ENCODE data around the gene SH3PXD2A. TPM values are rescaled to one million over a fixed set of nuclear protein-coding genes. Genes with fewer than 3 reads are reported as not detected.

Gene SH3PXD2A
- total RNA-seq, 1 donor from 2014 or later, result 12.4 TPM

GRCh38 chr10:103869336-103869735 lies 14.0 kb upstream of the SH3PXD2A start:
- DNase-seq (ENCODE audit: low read depth) (no peak), FAIRE-seq (no peak)
- no peak overlapping the region for H3K4me3 ChIP-seq (ENCODE audit: low read depth, low read length)
- H3K27me3 ChIP-seq (ENCODE audit: control insufficient read depth, insufficient read depth, low read length), result no peaks in the 10 kb centered on the region
- no peaks in the 10 kb centered on the region for H3K36me3 ChIP-seq (ENCODE audit: control insufficient read depth, insufficient read depth, low read length)
- TF ChIP-seq, protein P1, sequence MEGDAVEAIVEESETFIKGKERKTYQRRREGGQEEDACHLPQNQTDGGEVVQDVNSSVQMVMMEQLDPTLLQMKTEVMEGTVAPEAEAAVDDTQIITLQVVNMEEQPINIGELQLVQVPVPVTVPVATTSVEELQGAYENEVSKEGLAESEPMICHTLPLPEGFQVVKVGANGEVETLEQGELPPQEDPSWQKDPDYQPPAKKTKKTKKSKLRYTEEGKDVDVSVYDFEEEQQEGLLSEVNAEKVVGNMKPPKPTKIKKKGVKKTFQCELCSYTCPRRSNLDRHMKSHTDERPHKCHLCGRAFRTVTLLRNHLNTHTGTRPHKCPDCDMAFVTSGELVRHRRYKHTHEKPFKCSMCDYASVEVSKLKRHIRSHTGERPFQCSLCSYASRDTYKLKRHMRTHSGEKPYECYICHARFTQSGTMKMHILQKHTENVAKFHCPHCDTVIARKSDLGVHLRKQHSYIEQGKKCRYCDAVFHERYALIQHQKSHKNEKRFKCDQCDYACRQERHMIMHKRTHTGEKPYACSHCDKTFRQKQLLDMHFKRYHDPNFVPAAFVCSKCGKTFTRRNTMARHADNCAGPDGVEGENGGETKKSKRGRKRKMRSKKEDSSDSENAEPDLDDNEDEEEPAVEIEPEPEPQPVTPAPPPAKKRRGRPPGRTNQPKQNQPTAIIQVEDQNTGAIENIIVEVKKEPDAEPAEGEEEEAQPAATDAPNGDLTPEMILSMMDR (IDR thresholded peaks at IDR 0.05; ENCODE audit: insufficient read depth, low read length, severe bottlenecking), result no peak

- H3K27me3 ChIP-seq (ENCODE audit: control insufficient read depth, insufficient read depth, low read length), result no peaks in the 10 kb centered on the region
- no peaks in the 10 kb centered on the region for H3K36me3 ChIP-seq (ENCODE audit: control insufficient read depth, insufficient read depth, low read length)
- no peak overlapping the region for H3K4me3 ChIP-seq (ENCODE audit: low read depth, low read length)
- TF ChIP-seq, protein P1 (IDR thresholded peaks at IDR 0.05; ENCODE audit: insufficient read depth, low read length, severe bottlenecking), result no peak
- FAIRE-seq (no peak), DNase-seq (ENCODE audit: low read depth) (no peak)
Observed at GRCh38 chr10:103868200-103868599, 12.8 kb upstream of the SH3PXD2A start.

GRCh38 chr10:103861505-103861904 lies 6.1 kb upstream of the SH3PXD2A start:
- DNase-seq (ENCODE audit: low read depth), result peak; percentile 89
- TF ChIP-seq, protein P1 (IDR thresholded peaks at IDR 0.05; ENCODE audit: insufficient read depth, low read length, severe bottlenecking), result no peak
- FAIRE-seq, result no peak
- Histone ChIP-seq H3K4me3 (ENCODE audit: low read depth, low read length) (no peak overlapping the region), H3K36me3 (ENCODE audit: control insufficient read depth, insufficient read depth, low read length) (no peaks in the 10 kb centered on the region), H3K27me3 (ENCODE audit: control insufficient read depth, insufficient read depth, low read length) (no peaks in the 10 kb centered on the region)

- TF ChIP-seq, protein P1 (IDR thresholded peaks at IDR 0.05; ENCODE audit: insufficient read depth, low read length, severe bottlenecking), result peak; percentile 74
- no peak overlapping the region for H3K4me3 ChIP-seq (ENCODE audit: low read depth, low read length)
- DNase-seq (ENCODE audit: low read depth) (peak; percentile 74), FAIRE-seq (no peak)
- H3K27me3 ChIP-seq (ENCODE audit: control insufficient read depth, insufficient read depth, low read length), result no peaks in the 10 kb centered on the region
- H3K36me3 ChIP-seq (ENCODE audit: control insufficient read depth, insufficient read depth, low read length), result no peaks in the 10 kb centered on the region
Observed at GRCh38 chr10:103859161-103860086, 4.0 kb upstream of the SH3PXD2A start.

DNA sequence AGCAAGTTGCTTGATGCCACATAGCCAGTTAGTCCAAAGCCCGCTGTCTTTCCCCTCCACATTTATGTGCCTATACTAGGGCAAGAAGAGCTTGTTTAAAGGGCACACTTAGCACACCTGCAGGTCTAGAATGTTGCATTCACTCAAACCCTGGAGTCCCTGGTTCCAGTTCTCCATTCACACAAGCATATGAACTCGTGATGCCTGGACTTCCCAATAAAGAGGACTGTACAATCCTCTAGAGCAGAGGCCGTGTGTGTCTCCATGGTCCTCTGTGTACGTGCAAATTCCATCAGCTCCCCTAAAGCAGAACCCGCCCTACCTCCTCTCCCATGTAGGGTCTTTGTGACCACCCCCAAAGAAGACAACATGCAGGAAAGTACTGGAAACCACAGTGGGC lies 3.0 kb upstream of the SH3PXD2A start:
- Histone ChIP-seq H3K36me3 (ENCODE audit: control insufficient read depth, insufficient read depth, low read length) (no peaks in the 10 kb centered on the region), H3K4me3 (ENCODE audit: low read depth, low read length) (no peak overlapping the region), H3K27me3 (ENCODE audit: control insufficient read depth, insufficient read depth, low read length) (no peaks in the 10 kb centered on the region)
- FAIRE-seq (no peak), DNase-seq (ENCODE audit: low read depth) (no peak)
- TF ChIP-seq, protein P1 (IDR thresholded peaks at IDR 0.05; ENCODE audit: insufficient read depth, low read length, severe bottlenecking), result no peak
